GM12801 (cell line): ENCODE measurements around the gene TRPM2.

Experiments used
- TF ChIP-seq, protein P1 (sequence below): IDR thresholded peaks from one replicate; pipeline ENCODE4 v1.5.1; 2011; ENCODE audit warnings: control low read depth; ENCODE audit not compliant: insufficient read length; ENCODE audit errors: extremely low read depth

TRPM2 gene

DNA sequence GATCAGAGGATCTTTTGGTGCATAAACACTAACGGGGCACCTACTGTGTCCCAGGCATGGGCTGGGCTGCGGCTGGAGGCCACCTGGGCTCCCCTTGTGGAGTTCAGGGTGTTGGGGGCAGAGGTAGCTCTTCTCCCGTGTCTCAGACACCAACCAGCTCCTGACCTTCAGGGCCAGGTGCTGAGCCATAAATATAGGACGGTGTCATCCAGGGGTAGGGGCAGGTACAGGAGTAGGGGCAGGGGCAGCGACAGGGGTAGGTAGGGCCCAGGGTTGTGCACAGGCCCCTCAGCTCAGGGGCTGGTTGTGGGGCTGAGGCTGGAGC lies 83.9 kb downstream of the TRPM2 start:
- TF ChIP-seq, protein P1, sequence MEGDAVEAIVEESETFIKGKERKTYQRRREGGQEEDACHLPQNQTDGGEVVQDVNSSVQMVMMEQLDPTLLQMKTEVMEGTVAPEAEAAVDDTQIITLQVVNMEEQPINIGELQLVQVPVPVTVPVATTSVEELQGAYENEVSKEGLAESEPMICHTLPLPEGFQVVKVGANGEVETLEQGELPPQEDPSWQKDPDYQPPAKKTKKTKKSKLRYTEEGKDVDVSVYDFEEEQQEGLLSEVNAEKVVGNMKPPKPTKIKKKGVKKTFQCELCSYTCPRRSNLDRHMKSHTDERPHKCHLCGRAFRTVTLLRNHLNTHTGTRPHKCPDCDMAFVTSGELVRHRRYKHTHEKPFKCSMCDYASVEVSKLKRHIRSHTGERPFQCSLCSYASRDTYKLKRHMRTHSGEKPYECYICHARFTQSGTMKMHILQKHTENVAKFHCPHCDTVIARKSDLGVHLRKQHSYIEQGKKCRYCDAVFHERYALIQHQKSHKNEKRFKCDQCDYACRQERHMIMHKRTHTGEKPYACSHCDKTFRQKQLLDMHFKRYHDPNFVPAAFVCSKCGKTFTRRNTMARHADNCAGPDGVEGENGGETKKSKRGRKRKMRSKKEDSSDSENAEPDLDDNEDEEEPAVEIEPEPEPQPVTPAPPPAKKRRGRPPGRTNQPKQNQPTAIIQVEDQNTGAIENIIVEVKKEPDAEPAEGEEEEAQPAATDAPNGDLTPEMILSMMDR, result no peak

DNA sequence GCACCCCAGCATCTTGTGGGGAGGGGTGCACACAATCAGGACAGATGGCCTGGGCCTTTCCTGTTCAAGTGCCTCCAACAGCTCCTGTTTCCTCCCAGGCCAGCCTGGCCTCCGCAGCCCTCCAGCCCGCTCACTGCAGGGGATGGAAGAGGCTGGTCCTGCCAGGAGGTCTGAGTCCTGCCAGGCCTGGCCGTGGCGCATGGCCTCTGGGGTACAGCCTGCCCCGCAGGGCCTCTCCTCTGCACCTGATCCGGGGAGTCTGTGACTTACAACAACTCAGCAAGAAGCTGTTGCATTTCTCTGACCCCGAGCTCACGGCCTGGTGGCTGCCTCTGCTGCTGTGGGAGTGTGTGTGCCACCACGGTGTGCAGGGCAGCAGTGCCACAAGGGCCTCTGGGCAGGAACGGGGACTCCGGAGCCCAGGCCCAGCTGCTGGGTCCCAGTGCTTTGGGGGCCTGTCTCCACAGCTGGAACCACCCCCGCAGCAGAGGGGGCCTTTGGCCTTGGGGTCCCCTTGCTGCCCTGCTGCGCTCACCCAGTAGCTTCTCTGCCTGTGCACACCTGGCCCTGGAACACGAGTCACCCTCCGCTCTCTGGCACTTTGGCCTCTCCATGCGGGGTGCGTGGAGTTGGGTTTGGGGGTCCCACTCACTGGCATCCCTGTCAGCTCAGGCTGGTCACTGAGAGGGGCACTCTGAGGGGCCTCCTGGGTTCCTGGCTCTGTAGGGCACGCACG lies 84.4 kb downstream of the TRPM2 start:
- TF ChIP-seq, protein P1, result no peak

DNA sequence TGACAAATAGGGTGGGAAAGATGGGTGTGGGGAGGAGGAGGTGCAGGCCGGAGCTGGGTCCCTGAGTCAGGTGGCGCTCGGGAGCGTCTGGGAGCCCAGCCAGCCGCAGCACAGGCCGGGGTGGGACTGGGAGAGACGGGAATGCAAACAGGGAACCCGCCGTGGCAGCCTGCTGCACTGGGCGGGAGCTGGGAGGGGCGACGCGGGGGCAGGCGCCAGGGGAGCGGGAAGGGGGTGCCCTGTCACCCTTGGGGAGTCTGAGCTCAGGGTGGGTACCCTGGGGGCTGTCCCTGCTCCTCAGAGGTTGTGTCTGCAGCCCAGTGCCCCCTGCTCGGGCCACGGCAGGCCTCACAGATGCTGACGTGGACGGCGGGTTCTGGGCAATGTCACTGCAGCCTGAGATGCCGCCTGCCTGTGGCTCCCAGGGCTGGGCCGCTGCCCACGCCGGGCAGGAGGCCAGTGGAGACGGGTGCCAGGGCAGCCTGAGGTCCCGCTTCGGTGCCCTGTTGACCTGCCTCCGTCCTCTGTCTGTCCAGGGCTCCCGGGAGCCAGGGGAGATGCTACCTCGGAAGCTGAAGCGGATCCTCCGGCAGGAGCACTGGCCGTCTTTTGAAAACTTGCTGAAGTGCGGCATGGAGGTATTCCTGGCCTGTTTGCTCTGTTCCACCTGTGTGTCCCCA lies 85.2 kb downstream of the TRPM2 start:
- TF ChIP-seq, protein P1, result no peak

DNA sequence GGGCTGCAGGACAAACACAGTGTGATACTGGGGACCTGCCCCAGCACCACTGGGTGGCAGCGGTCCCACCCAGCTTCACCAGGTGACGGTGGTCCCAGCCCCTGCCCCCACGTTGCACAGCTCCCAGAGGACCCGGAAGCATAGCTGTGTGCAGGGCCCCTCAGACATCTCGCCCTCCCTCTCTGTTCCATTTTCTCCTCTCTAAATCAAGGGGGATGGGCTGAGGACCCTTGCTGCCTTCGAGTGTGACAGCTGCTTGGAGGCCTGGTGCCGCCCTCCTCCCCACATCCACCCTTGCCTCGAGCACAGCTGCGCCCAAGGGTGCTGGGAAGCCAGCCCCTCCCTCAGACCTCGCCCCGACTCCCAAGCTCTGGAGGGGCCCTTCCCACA lies 85.8 kb downstream of the TRPM2 start:
- TF ChIP-seq, protein P1, result no peak

DNA sequence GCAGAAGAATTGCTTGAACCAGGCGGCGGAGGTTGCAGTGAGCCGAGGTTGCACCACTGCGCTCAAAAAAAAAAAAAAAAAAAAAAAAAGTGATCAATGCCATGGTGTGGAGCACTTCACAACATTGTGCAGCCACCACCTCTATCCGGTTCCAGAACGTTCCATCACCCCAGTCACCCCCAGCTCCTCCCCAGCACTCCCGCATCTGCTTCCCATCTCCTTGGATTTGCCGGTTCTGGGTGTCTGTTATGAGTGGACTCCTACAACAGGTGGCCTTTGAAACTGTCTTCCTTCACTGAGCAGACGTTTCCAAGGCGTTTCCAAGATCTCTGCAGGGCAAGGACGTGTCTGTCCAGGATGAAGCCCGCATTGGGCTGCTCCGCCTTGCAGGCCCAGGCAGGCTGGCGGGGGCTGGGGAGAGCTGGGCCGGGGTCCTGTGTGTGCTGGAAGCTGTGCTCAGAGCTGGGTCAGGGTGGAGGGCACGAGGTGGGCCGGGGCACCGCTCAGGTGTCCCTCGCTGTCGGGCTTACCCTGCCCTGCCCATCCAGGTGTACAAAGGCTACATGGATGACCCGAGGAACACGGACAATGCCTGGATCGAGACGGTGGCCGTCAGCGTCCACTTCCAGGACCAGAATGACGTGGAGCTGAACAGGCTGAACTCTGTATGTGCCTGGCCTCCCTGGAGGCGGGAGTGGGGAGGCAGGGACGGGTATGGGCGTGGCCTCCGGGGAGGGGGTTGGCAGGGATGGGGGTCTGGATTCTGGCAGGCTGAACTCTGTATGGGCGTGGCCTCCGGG lies 87.0 kb downstream of the TRPM2 start:
- TF ChIP-seq, protein P1, result no peak

DNA sequence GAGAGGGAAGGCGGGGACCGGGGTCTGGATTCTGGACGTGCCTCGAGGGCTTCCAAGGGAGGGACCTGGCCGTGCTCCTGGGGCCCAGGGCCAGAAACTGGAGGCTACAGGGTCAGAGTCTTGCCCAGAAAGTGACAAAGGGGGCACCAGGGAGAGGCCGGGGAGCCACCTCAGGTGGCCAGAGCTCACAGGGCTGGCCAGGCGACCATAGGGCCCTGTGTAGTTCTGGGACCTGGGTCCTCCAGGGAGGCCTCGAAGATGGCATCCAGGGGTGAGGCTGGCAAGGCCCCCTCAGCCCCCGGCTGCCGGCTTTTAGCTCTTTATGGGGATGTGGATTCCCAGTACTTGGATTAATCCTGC lies 87.6 kb downstream of the TRPM2 start:
- TF ChIP-seq, protein P1, result no peak

DNA sequence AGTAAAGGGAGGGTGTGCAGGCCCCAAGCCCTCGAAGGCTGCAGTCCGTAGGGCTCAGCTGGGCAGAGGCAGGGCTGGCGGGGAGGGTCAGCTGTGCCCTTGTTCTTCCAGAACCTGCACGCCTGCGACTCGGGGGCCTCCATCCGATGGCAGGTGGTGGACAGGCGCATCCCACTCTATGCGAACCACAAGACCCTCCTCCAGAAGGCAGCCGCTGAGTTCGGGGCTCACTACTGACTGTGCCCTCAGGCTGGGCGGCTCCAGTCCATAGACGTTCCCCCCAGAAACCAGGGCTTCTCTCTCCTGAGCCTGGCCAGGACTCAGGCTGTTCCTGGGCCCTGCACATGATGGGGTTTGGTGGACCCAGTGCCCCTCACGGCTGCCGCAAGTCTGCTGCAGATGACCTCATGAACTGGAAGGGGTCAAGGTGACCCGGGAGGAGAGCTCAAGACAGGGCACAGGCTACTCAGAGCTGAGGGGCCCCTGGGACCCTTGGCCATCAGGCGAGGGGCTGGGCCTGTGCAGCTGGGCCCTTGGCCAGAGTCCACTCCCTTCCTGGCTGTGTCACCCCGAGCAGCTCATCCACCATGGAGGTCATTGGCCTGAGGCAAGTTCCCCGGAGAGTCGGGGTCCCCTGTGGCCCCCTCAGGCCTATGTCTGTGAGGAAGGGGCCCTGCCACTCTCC lies 88.3 kb downstream of the TRPM2 start:
- TF ChIP-seq, protein P1, result no peak
